Right atrium auricular region (tissue), 2 donors: Measurements from ENCODE around the gene GZMM. TPM values are rescaled to one million over a fixed set of nuclear protein-coding genes. Genes with fewer than 3 reads are reported as not detected.

Source experiments
- DNase-seq: peaks from one replicate; pipeline ENCODE4 v3.0.0-alpha.2; 2019; ENCODE audit warnings: low spot score
- H3K27ac ChIP-seq, 2 donors: fragments of 200-600 bp; sonication (generic); 1 replicate in 1 of 2; 2 replicates in 1 of 2; pipeline ENCODE4 v1.5.1; 2016 to 2019
- H3K27me3 ChIP-seq, 2 donors: fragments of 200-600 bp; sonication (generic); one replicate each; pipeline versions ENCODE4 v1.5.1 to v1.6.0; 2017 to 2019
- H3K36me3 ChIP-seq: fragments of 200-600 bp; sonication (generic); one replicate; pipeline ENCODE4 v1.5.1; 2016
- H3K4me1 ChIP-seq, 2 donors: fragments of 200-600 bp; sonication (generic); one replicate each; pipeline versions ENCODE4 v1.5.1 to v1.6.0; 2017 to 2019
- H3K4me3 ChIP-seq, 2 donors: fragments of 200-600 bp; sonication (generic); 1 replicate in 1 of 2; 2 replicates in 1 of 2; pipeline ENCODE4 v1.5.1; 2017 to 2019; ENCODE audit warnings: mild to moderate bottlenecking in 1 of 2, moderate library complexity in 1 of 2
- H3K9me3 ChIP-seq, 2 donors: fragments of 200-600 bp; sonication (generic); one replicate each; pipeline ENCODE4 v1.5.1; 2019
- total RNA-seq, 2 donors: library from RNA; depleted of rRNA; stranded (reverse); fragments of >200 nt; gene quantifications; one replicate each; pipeline ENCODE4 v1.1.0, GENCODE V29; 2016
- TF ChIP-seq, protein P1 (sequence below), 2 donors: fragments of 200-600 bp; sonication (generic); IDR thresholded peaks; one replicate each; pipeline ENCODE4 v1.5.1; 2019; ENCODE audit warnings: antibody characterized with exemption in 2 of 2

The GZMM gene
- total RNA-seq, 2 donors from 2014 or later: 0.79 TPM; not detected in 1

DNA sequence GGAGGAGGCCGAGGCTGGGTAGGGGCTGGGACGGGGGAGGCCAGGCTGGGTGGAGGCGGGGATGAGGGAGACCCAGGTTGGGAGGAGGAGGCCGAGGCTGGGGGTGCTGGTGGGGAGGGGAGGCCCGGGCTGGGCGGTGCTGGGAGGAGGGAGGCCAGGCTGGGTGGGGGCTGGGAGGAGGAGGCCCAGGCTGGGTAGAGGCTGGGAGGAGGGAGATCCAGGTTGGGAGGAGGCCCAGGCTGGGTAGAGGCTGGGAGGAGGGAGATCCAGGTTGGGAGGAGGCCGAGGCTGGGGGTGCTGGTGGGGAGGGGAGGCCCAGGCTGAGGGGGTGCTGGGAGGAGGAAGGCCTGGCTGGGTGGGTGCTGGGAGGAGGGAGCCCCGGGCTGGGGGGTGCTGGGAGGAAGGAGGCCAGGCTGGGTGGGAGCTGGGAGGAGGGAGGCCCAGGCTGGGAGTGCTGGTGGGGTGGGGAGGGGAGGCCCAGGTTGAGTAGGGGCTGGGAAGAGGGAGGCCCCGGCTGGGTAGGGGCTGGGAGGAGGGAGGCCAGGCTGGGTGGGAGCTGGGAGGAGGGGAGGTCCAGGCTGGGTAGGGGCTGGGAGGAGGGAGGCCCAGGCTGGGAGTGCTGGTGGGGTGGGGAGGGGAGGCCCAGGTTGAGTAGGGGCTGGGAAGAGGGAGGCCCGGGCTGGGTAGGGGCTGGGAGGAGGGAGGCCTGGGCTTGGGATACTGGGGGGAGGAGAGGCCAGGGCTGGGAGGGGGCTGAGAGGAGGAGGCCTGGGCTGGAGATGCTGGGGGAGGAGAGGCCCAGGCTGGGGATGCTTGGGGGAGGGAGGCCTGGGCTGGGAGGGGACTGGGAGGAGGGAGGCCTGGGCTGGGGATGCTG lies 25.9 kb upstream of the GZMM start:
- Histone ChIP-seq H3K4me3 (no peak overlapping the region), H3K4me1 (peaks cover 0 to 5% of the 10 kb centered on the region in 2 donors), H3K36me3 (no peaks in the 10 kb centered on the region), H3K9me3 (no peaks in the 10 kb centered on the region), H3K27me3 (no peaks in the 10 kb centered on the region), H3K27ac (no peak overlapping the region)
- DNase-seq: no peak
- TF ChIP-seq, protein P1, sequence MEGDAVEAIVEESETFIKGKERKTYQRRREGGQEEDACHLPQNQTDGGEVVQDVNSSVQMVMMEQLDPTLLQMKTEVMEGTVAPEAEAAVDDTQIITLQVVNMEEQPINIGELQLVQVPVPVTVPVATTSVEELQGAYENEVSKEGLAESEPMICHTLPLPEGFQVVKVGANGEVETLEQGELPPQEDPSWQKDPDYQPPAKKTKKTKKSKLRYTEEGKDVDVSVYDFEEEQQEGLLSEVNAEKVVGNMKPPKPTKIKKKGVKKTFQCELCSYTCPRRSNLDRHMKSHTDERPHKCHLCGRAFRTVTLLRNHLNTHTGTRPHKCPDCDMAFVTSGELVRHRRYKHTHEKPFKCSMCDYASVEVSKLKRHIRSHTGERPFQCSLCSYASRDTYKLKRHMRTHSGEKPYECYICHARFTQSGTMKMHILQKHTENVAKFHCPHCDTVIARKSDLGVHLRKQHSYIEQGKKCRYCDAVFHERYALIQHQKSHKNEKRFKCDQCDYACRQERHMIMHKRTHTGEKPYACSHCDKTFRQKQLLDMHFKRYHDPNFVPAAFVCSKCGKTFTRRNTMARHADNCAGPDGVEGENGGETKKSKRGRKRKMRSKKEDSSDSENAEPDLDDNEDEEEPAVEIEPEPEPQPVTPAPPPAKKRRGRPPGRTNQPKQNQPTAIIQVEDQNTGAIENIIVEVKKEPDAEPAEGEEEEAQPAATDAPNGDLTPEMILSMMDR (IDR thresholded peaks at IDR 0.05): no peak

DNA sequence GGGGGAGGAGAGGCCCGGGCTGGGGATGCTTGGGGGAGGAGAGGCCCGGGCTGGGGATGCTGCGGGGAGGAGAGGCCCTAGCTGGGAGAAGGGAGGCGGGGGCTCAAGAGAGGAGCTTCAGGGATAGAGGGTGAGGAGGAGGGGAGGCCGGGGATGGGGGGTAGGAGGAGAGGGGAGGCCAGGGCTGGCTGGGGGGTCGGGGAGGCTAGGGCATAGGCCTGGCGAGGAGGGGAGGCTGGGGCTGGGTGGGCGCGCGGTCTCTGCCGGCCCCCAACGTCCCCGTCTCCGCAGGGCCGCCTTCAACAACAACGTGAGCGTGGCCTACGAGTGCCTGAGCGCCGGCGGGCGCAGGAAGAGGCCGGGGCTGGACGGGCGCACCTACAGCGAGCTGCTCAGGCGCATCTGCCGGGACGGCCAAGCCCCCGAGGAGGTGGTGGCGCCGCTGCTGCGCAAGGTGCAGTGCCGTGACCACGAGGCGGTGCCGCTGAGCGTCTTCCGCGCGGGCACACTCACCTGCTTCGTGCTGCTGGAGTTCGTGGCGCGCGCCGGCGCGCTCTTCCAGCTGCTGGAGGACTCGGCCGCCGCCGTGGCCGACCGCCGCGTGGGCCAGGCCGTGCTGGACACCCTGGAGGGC lies 25.1 kb upstream of the GZMM start:
- H3K27ac ChIP-seq: no peak overlapping the region
- no peaks in the 10 kb centered on the region for H3K9me3 ChIP-seq
- TF ChIP-seq, protein P1 (IDR thresholded peaks at IDR 0.05): no peak
- no peak overlapping the region for H3K4me3 ChIP-seq
- H3K4me1 ChIP-seq: no peaks in the 10 kb centered on the region
- no peaks in the 10 kb centered on the region for H3K27me3 ChIP-seq
- H3K36me3 ChIP-seq: no peaks in the 10 kb centered on the region
- DNase-seq: no peak

DNA sequence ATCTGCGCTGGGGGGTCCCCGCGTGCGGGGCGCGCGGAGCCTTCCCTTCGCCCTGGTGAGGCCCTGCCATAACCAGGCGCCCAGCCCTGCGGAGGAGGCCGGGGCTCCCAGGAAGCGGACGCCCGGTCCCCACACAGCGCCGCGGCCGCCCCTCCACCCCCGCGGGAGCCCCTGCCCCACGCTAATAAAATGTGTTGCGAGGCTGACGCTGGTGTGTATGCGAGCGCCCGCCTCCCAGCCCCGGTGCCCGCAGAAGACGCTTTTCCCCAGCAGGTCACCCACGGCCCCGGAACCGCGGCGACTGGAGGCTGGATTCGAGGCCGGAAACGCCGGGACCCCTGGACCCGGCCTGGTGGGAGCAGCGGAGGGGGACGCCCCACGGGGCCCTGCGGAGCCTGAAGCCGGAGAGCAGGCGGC lies 24.4 kb upstream of the GZMM start:
- H3K27me3 ChIP-seq: no peaks in the 10 kb centered on the region
- no peaks in the 10 kb centered on the region for H3K9me3 ChIP-seq
- H3K4me1 ChIP-seq: no peaks in the 10 kb centered on the region
- no peak overlapping the region for H3K27ac ChIP-seq
- no peak for DNase-seq
- TF ChIP-seq, protein P1 (IDR thresholded peaks at IDR 0.05): no peak
- no peak overlapping the region for H3K4me3 ChIP-seq
- H3K36me3 ChIP-seq: no peaks in the 10 kb centered on the region

DNA sequence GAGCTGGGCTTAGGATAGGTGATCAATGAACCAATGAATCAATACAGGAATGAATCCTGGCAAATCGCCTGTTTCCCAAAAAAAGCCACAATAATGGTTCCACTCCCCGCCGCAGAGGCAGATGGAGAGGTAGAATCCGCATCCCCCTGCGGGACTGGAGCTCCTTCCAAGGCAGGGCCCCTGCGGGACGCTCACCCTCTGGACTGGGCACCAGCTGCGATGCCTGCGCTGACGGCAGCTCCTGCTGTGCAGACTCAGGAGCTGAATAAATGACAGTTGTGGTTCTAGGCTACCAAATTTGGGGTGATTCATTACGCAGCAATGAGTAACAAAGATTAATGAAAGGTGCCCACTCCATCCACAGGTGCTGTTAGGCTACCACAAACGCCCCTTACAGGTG lies 21.1 kb upstream of the GZMM start:
- Histone ChIP-seq H3K4me3 (no peak overlapping the region), H3K36me3 (no peaks in the 10 kb centered on the region), H3K4me1 (no peaks in the 10 kb centered on the region), H3K9me3 (no peaks in the 10 kb centered on the region), H3K27ac (no peak overlapping the region), H3K27me3 (no peaks in the 10 kb centered on the region)
- DNase-seq: no peak
- TF ChIP-seq, protein P1 (IDR thresholded peaks at IDR 0.05): no peak

DNA sequence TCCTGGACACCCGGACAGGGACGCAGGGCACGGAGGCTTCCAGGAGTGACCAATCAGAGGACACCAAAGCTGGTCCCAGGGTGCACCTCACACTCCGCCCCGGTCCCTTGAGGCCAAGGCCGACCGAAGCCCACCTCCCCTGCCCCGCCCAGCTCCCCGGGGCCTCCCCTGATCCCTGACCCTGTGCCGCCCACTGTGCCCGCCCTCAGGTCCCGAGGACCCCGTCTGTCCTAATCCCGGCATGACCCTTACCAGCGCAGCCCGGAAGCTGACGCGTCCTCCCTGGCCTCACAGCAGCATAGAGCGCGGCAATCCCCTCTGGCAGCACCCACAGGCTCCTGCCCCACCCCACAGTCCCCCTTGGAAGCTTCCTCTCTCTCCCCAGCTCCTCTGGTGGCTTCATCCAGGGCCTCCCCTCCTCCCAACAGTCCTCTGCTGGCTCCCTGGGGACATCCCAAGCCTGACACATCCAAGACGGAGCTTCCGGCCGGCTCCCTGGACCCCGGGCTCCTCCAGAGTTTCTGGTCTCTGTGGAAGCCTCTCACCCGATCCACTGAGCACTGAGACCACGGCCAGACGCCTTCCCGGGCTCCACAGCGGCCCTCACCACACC lies 19.7 kb upstream of the GZMM start:
- H3K4me3 ChIP-seq: no peak overlapping the region
- no peak for DNase-seq
- H3K27me3 ChIP-seq: no peaks in the 10 kb centered on the region

More for the DNA sequence above, 19.7 kb upstream of the GZMM start:
- H3K36me3 ChIP-seq: no peaks in the 10 kb centered on the region
- TF ChIP-seq, protein P1 (IDR thresholded peaks at IDR 0.05): no peak
- no peak overlapping the region for H3K27ac ChIP-seq
- H3K4me1 ChIP-seq: no peaks in the 10 kb centered on the region
- no peaks in the 10 kb centered on the region for H3K9me3 ChIP-seq
